GM12865 (cell line): ENCODE data around the gene TMEM79.
A peak's percentile ranks its signal among the peaks of the same experiment; 100 is the strongest.

Experiments
- DNase-seq: peaks from one replicate; pipeline ENCODE4 v3.0.0; 2010; ENCODE audit warnings: low read depth
- H3K4me3 ChIP-seq: 2 replicates; pipeline ENCODE4 v1.5.1; 2011; ENCODE audit warnings: mild to moderate bottlenecking, low read depth, low read length, control low read depth
- TF ChIP-seq, protein P1 (sequence below): IDR thresholded peaks from 2 replicates; pipeline ENCODE4 v1.5.1; 2011; ENCODE audit warnings: low read length, control low read depth, low read depth, inconsistent platforms; ENCODE audit not compliant: insufficient read depth; ENCODE audit errors: missing control alignments

Gene TMEM79

DNA sequence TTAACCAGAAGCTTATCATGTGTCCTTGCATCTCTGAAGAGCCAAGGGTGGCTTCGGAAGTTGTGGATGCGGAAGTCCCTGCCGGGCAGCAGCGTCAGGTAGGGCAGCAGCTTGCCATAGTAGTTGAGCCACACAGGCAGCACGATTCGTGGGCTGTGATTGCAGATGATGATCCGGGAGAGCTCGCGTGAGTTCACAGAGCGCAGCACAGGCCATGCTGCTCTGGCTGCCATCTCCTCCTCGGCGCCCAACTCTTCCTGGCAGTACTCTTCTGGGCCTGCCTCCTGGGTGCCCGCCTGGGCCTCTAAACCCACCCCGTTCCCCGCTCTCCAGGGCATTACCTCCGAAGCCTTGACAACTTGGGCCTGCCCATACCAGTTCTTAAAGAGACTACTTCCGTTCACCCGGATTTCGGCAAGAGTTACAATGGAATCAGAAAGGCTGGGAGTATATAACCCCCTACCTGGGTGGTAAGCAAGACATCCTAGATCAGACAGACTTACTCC lies 14.8 kb downstream of the TMEM79 start, which contains the start of gene VHLL:
VHLL (minus strand) TSS at position 456 of the 506 bp plus-strand sequence; CDS start at position 338, 118 bp downstream.
- H3K4me3 ChIP-seq: no peak within 1 kb of the TSS
- no peak for DNase-seq
- TF ChIP-seq, protein P1, sequence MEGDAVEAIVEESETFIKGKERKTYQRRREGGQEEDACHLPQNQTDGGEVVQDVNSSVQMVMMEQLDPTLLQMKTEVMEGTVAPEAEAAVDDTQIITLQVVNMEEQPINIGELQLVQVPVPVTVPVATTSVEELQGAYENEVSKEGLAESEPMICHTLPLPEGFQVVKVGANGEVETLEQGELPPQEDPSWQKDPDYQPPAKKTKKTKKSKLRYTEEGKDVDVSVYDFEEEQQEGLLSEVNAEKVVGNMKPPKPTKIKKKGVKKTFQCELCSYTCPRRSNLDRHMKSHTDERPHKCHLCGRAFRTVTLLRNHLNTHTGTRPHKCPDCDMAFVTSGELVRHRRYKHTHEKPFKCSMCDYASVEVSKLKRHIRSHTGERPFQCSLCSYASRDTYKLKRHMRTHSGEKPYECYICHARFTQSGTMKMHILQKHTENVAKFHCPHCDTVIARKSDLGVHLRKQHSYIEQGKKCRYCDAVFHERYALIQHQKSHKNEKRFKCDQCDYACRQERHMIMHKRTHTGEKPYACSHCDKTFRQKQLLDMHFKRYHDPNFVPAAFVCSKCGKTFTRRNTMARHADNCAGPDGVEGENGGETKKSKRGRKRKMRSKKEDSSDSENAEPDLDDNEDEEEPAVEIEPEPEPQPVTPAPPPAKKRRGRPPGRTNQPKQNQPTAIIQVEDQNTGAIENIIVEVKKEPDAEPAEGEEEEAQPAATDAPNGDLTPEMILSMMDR: no peak

DNA sequence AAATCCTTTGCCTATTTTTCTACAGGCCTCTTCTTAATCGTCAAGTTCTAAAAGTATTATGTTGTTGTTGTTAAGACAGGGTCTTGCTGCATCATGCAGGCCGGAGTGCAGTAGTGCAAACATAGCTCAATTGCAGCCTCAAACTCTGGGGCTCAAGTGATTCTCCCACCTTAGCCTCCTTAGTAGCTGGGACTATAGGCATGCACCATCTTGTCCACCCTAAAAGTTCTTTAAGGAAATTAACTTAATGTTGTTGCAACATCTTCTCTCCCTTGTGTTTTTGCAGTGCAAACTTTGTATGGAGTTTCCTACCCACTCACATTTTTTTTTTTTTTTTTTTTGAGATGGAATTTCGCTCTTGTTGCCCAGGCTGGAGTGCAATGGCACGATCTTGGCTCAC lies 19.1 kb downstream of the TMEM79 start:
- DNase-seq: no peak
- TF ChIP-seq, protein P1: no peak

DNA sequence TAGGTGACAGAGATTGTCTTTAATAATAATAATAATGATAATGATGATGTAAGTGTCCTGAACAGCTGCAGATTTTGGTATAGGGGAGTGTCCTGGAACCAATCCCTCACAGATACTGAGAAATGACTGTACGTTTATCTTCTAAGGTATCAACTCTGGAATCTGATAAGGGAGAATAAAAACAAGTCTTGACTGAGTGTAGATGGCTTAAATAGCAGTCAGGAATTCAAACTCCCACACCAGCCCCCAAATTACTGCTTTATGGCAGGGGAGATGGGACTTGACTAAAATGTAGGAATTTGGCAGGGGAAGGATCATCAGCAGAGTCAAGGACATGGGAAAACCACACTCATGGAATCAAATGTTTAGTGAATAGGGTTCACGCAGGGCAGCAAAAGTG lies 21.1 kb downstream of the TMEM79 start:
- DNase-seq: no peak
- no peak overlapping the region for H3K4me3 ChIP-seq
- TF ChIP-seq, protein P1: no peak

More for the DNA sequence above, 19.1 kb downstream of the TMEM79 start:
- H3K4me3 ChIP-seq: no peak overlapping the region

DNA sequence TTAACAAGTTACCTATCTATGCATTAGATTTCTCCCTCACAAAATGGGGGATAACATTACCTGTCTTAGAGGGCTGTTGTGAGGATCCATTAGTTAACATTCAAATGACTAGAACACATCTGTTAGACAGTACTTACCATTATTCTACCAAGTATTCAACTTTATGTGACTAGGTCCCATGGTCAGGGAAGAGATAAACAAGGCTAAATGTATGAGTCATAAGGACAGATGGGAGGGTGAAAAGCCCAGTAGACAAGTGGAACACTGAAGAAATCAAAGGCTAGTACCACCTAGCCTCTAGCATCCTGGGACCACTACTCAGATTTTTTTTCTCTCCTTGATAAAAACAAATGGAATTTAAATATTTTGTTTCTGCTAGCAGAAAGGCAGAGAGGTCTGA lies 24.0 kb downstream of the TMEM79 start:
- no peak overlapping the region for H3K4me3 ChIP-seq
- TF ChIP-seq, protein P1: no peak
- no peak for DNase-seq

DNA sequence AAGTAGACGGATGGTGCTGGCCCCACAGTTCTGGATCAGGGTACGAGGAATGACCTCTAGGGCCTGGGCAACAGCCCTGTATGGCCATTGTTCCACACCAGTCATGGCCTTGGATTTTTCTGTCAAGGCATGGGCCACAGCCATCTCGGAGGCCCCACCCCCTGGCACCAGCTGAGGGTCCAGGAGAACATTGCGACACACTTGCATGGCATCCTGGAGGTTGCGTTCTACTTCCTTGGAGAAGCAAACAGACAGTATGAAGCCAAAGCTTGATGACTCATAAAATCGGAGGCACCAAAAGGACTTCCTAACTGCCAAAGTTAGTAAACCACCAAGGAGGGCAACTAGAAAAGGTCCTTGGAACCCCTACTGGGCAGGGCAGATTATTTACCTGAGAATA lies 26.8 kb downstream of the TMEM79 start:
- no peak overlapping the region for H3K4me3 ChIP-seq
- TF ChIP-seq, protein P1: no peak
- no peak for DNase-seq

DNA sequence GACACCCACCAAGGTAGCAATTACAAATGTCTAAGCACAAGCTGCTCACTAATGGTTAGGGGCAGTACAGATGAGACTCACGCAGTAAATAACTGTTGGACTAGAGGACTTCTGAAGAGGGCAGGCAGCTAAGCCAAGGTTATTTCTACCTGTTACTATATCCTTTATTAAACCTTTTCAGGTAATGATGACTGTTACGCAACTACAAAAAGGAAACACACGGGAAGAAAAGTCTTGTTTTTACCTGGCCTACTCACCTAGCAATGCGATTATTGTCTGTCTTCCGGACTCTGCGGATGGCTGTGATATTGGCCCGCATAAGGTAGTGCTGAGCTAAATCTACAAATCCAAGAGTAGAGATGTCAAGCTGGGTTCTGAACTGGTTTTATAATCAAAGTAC lies 32.8 kb downstream of the TMEM79 start:
- no peak overlapping the region for H3K4me3 ChIP-seq
- no peak for DNase-seq
- TF ChIP-seq, protein P1: no peak

DNA sequence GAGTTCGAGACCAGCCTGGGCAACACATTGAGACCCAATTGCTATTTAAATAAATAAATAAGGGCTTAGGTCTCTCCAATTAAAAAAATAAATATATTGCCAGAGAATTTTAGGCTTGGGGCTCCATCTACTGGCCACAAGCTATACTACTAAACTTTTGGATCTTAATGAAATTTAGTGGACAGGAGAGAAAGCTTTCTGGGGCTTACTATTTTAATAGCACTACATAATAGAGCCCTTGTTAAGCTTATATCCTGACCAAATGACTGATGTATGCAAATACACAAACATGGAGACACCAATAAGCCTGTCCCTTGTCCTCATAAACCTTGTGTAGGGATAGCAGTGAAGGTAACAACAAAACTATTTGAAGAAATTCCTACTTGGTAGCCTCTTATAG lies 35.5 kb downstream of the TMEM79 start:
- TF ChIP-seq, protein P1: peak; percentile 36
- H3K4me3 ChIP-seq: no peak overlapping the region
- DNase-seq: peak; percentile 18
